Measurements from ENCODE around the gene EPS15.
"Not testable (repeated sequence)": the region's sequence is repeated elsewhere in the genome, so short reads cannot be mapped to it uniquely, and the experiment has no call there.

EPS15 gene

DNA sequence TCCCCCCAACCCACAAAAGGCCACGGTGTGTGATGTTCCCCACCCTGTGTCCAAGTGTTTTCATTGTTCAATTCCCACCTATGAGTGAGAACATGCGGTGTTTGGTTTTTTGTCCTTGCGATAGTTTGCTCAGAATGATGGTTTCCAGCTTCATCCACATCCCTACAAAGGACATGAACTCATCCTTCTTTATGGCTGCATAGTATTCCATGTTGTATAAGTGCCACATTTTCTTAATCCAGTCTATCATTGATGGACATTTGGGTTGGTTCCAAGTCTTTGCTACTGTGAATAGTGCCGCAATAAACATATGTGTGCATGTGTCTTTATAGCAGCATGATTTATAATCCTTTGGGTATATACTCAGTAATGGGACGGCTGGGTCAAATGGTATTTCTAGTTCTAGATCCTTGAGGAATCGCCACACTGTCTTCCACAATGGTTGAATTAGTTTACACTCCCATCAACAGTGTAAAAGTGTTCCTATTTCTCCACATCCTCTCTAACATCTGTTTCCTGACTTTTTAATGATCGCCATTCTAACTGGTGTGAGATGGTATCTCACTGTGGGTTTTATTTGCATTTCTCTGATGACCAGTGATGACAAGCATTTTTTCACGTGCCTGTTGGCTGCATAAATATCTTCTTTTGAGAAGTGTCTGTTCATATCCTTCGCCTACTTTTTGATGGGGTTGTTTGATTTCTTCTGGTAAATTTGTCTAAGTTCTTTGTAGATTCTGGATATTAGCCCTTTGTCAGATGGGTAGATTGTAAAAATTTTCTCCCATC is 44.0 kb downstream of the EPS15 start:
- in situ Hi-C loops (cut with HindIII; ENCODE audit: low sequenced_read_pairs) = not testable (repeated sequence)

- in situ Hi-C loops (cut with HindIII; ENCODE audit: low sequenced_read_pairs) = no loop called here
Measured at GRCh38 chr1:51473331-51474115, 45.5 kb downstream of the EPS15 start.

DNA sequence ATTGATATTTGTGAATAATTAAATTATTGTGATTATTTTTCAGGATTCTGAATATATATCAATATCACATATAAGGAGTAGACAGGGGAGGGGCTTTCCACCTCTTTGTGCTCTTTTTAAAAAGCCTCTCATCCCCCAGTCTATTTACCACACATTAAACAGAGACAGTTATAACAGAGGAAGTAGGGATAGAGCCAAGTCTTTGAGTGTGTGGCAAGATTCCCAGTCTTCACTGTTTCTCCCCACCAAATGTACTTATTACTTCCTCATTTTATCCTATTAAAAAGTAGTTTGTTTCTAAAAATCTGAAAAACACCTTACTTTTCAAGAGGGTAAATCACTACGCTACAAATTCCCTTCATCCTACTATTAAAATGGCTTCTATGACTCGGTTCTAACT is 46.7 kb downstream of the EPS15 start:
- in situ Hi-C loops (cut with HindIII; ENCODE audit: low sequenced_read_pairs) = no loop called here

- in situ Hi-C loops (cut with HindIII; ENCODE audit: low sequenced_read_pairs) = no loop called here
Measured at GRCh38 chr1:51469518-51469917, 49.5 kb downstream of the EPS15 start.

GRCh38 chr1:51464828-51465227 is 54.2 kb downstream of the EPS15 start:
- in situ Hi-C loops (cut with HindIII; ENCODE audit: low sequenced_read_pairs) = no loop called here

- in situ Hi-C loops (cut with HindIII; ENCODE audit: low sequenced_read_pairs) = no loop called here
Measured at GRCh38 chr1:51463561-51463960, 55.5 kb downstream of the EPS15 start.

GRCh38 chr1:51462289-51462688 is 56.8 kb downstream of the EPS15 start:
- in situ Hi-C loops (cut with HindIII; ENCODE audit: low sequenced_read_pairs) = not testable (repeated sequence)

- in situ Hi-C loops (cut with HindIII; ENCODE audit: low sequenced_read_pairs) = no loop called here
Measured at GRCh38 chr1:51454554-51454953, 64.5 kb downstream of the EPS15 start.

DNA sequence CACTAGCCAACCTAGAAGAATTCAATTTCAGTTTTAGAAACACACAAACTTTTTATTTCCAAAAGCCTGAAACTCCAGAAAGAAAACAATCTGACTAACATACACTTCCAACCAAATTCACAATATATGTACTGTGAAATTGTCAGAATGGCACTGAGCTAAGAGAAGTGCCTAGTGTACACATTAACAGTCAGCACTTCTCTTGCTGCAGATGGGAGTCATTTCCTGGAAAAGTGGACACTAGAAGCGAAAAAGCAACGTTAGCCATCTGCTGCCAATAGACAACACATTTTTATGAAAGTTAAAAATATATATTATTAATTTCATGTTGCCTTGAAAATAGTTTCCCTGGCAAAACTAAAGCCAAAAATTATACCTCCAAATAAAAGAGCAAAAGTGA is 66.1 kb downstream of the EPS15 start:
- in situ Hi-C loops (cut with HindIII; ENCODE audit: low sequenced_read_pairs) = no loop called here

GRCh38 chr1:51448844-51449454 is 70.1 kb downstream of the EPS15 start:
- in situ Hi-C loops (cut with HindIII; ENCODE audit: low sequenced_read_pairs) = not testable (repeated sequence)

GRCh38 chr1:51445351-51446090 is 73.5 kb downstream of the EPS15 start:
- in situ Hi-C loops (cut with HindIII; ENCODE audit: low sequenced_read_pairs) = no loop called here

GRCh38 chr1:51444534-51445192 is 74.4 kb downstream of the EPS15 start:
- in situ Hi-C loops (cut with HindIII; ENCODE audit: low sequenced_read_pairs) = no loop called here

DNA sequence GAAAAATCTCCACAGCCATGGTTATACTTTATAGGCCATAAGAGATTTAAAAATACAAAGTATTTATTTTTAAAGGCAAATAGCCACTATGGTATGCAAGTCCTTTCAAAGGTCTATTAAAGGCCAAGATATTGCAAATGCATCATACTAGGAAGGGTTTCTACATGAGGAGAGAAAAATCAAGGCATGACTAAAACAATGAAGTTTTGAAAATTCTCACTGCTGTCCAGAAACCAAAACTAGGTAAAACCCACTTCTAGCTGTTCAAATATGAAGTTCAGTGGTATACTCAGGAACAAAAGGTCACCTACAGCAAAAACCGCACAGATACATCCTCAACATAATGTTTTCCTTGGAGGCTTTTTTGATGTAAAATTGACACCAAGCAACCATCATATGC is 75.0 kb downstream of the EPS15 start:
- in situ Hi-C loops (cut with HindIII; ENCODE audit: low sequenced_read_pairs) = no loop called here

DNA sequence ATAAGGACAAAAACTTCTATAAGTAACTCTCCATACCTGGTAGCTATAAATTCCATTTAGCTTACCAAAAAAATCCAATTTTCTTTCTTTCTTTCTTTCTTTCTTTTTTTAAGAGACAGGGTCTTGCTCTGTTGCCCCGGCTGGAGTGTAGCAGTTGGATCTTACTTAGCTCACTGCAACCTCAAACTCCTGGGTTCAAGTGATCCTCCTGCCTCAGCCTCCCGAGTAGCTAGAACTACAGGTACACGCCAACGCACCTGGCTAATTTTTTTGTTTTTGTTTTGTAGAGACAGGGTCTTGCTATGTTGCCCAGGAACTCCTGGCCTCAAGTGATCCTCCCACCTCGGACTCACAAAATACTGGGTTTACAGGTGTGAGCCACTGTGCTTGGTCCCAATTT is 75.5 kb downstream of the EPS15 start:
- in situ Hi-C loops (cut with HindIII; ENCODE audit: low sequenced_read_pairs) = no loop called here

DNA sequence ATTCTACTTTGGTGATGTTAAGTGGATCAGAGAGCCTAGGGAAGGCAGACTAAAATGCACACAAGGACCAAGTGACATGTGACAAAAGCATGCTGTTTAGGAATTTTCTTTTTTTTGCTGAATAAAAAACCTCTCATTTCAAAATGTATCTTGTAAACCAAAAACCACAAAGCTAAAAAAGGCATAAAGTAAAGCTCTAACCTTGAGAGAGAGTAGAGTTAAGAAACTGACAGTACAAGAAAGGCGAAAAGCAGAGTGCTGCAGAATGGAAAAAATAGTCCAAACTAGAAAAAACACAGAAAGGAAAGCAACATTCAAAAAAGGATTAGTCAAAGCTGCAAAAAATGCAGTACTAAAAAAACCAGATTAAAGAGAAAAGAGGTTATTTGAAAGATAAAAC is 76.5 kb downstream of the EPS15 start:
- in situ Hi-C loops (cut with HindIII; ENCODE audit: low sequenced_read_pairs) = no loop called here

DNA sequence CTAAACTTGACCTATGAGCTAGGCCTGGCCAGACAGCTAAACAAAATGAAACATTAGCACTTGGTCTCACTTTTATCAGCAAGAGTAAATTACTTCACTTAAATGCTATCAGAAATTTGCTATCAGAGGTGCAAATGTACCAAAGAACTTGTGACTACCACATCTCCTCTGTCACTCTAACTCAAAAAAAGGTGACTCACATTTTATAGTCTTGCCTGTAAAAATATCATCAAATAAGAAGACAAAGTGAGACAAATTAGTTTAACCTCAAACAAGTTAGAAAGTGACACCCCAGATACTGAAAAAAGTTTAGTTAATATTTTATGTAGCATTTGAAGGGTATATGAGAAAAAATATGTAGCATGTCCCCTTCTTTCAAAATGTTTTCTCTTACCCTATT is 76.9 kb downstream of the EPS15 start:
- in situ Hi-C loops (cut with HindIII; ENCODE audit: low sequenced_read_pairs) = no loop called here

GRCh38 chr1:51439895-51440294 is 79.2 kb downstream of the EPS15 start:
- in situ Hi-C loops (cut with HindIII; ENCODE audit: low sequenced_read_pairs) = no loop called here

DNA sequence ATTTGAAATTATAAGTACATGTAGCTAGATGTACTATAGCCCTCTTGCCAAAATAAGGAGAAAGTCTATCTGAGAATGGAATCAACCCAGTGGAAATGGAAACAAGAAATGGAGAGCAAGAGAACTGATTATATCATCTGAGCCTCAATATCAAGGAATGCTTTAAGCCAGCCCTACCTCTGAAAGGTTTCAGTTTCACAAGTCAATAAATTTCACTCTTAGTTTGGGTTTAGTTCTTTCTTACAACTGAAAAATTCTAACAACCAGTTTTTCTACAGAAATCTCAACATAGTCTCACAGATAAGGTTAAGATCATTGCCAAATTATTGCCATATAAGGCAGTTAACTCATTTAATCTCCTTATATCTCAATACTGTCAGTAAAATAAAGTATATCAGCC is 80.0 kb downstream of the EPS15 start:
- in situ Hi-C loops (cut with HindIII; ENCODE audit: low sequenced_read_pairs) = no loop called here

GRCh38 chr1:51437391-51437790 is 81.7 kb downstream of the EPS15 start:
- in situ Hi-C loops (cut with HindIII; ENCODE audit: low sequenced_read_pairs) = not testable (repeated sequence)

DNA sequence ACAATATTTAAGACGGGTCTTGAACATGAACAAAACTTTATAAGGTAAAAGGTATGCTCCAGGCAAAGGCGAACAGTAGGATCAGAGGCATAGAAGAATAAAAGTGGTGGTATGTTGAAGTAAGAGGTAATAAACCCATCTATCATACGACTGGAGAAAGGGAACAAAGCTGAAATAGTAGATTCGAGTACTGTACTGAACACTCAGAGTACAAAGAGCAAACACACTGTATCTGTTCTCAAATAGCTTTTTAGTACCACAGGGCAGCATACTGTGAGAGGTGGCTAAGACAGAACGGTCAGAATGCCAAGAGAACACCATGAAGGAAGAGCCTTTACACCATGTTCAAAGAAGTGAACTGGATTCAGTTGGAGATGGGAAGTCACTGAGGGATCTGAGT is 83.2 kb downstream of the EPS15 start:
- in situ Hi-C loops (cut with HindIII; ENCODE audit: low sequenced_read_pairs) = no loop called here

Data from endothelial cell of hepatic sinusoid (primary cell).